H1 (cell line): Measurements from ENCODE around the gene RASAL2. TPM values are rescaled to one million over a fixed set of nuclear protein-coding genes. Genes with fewer than 3 reads are reported as not detected.

Experiments
- ATF2 ChIP-seq: IDR thresholded peaks from 2 replicates; pipeline ENCODE4 v1.6.1; 2012; ENCODE audit warnings: low read length, inconsistent platforms
- CEBPB ChIP-seq: IDR thresholded peaks from 2 replicates; pipeline ENCODE4 v1.6.1; 2012; ENCODE audit warnings: low read depth, low read length
- FOSL1 ChIP-seq: IDR thresholded peaks from 2 replicates; pipeline ENCODE4 v1.6.1; 2011; ENCODE audit warnings: mild to moderate bottlenecking, low read depth, low read length, moderate library complexity; ENCODE audit not compliant: insufficient read depth
- GABPA ChIP-seq: IDR thresholded peaks from 2 replicates; pipeline ENCODE4 v1.6.1; 2011; ENCODE audit warnings: mild to moderate bottlenecking, low read length, moderate library complexity, borderline replicate concordance; ENCODE audit not compliant: insufficient read depth
- GTF2F1 ChIP-seq: IDR thresholded peaks from 2 replicates; pipeline ENCODE4 v1.6.1; 2012; ENCODE audit warnings: low read depth, low read length, improper control_type of control experiment, borderline replicate concordance
- HDAC2 ChIP-seq, 2 experiments: fragments of 300-600 bp in 1 of 2; sonication (generic) in 1 of 2; IDR thresholded peaks; 2 replicates each; pipeline ENCODE4 v1.6.1; 2011 to 2012; ENCODE audit warnings: low read depth in 2 of 2, low read length in 2 of 2, mild to moderate bottlenecking in 2 of 2, moderate library complexity in 2 of 2, borderline replicate concordance in 1 of 2, inconsistent platforms in 1 of 2
- SIRT6 ChIP-seq: IDR thresholded peaks from one replicate; pipeline ENCODE4 v1.7.1; 2012; ENCODE audit warnings: low read length, inconsistent platforms
- SP4 ChIP-seq: IDR thresholded peaks from 2 replicates; pipeline ENCODE4 v1.6.1; 2012; ENCODE audit warnings: low read length, inconsistent platforms
- SRF ChIP-seq: IDR thresholded peaks from 2 replicates; pipeline ENCODE4 v1.6.1; 2011; ENCODE audit warnings: mild to moderate bottlenecking, low read depth, low read length, moderate library complexity
- TCF12 ChIP-seq: IDR thresholded peaks from 2 replicates; pipeline ENCODE4 v1.6.1; 2011; ENCODE audit warnings: low read depth, mild to moderate bottlenecking, low read length
- polyA plus RNA-seq, 7 experiments: library from polyadenylated mRNA; depleted of rRNA in 3 of 7; stranded (reverse) in 5 of 7; unstranded in 2 of 7; fragments of >200 nt in 5 of 7; fragments of 200-250 nt in 2 of 7; gene quantifications; 1 replicate in 5 of 7; 2 replicates in 1 of 7; 4 replicates in 1 of 7; pipeline versions ENCODE4 v1.2.1 to v1.2.3, GENCODE V29; 2011 to 2013; ENCODE audit warnings: missing spikeins in 2 of 7, mixed read lengths in 2 of 7
- total RNA-seq: library from RNA; stranded (reverse); fragmentation: NEBNext Ultra II Directional; extraction: Animal tissue kit (Norgen Biotek cat#: 25700); gene quantifications from 2 replicates; pipeline ENCODE4 v1.2.1, GENCODE V29; 2021

Gene RASAL2
- total and polyA plus RNA-seq, 2 of the 8 experiments (the other 6 are each of a cell fraction or from before 2014, with no cell fraction given): 15.9 to 32.5 TPM

GRCh38 chr1:178513278-178513983 is 419.5 kb downstream of the RASAL2 start (continued):
- TF ChIP-seq GABPA (no peak), HDAC2 (IDR thresholded peaks at IDR 0.05; ENCODE audit: borderline replicate concordance in 1 of 2, low read depth in 2 of 2, low read length in 2 of 2) (no peak), CEBPB (no peak), GTF2F1 (no peak), FOSL1 (no peak), SIRT6 (no peak), SRF (no peak), ATF2 (no peak), TCF12 (no peak), SP4 (no peak)
